ENCODE results near the gene ITPKA.

ITPKA gene

DNA sequence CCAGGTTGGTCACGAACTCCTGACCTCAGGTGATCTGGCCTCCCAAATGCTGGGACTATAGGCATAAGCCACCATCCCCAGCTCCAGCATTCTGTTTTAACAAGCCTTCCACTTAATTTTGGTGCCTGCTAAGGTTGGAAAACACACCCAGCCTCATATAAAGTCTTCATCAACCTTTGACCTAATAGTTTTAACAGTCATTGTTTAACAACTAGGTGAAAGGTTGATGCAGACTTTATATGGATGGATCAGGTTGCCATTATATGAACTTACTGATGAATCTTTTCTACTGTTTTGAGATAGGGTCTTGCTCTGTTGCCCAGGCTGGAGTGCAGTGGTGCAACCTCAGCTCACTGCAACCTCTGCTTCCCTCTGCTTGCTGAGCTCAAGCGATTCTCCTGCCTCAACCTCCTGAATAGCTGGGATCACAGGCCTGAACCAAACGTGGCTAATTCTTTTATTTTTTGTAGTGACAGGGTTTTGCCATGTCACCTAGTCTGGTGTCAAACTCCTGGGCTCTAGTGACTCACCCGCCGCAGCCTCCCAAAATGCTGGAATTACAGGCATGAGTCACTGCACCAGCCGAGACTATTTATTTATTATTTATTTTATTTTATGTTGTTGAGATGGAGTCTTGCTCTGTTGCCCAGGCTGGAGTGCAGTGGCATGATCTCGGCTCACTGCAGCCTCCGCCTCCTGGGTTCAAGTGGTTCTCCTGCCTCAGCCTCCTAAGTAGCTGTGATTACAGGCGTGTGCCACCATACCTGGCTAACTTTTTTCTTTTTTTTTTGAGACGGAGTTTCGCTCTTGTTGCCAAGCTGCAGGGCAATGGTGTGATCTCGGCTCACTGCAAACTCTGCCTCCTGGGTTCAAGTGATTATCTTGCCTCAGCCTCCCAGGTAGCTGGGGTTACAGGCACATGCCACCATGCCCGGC lies 53.4 kb downstream of the ITPKA start:
- TF ChIP-seq TAF1 (IDR thresholded peaks at IDR 0.05; ENCODE audit: borderline replicate concordance, low read depth, low read length) (no peak), POLR2AphosphoS5 (IDR thresholded peaks at IDR 0.05; ENCODE audit: low read depth, low read length) (no peak), POLR2A (IDR thresholded peaks at IDR 0.05; ENCODE audit: low read depth, low read length) (no peak)
- no peak for FAIRE-seq
- no peak for DNase-seq (ENCODE audit: insufficient read length)

DNA sequence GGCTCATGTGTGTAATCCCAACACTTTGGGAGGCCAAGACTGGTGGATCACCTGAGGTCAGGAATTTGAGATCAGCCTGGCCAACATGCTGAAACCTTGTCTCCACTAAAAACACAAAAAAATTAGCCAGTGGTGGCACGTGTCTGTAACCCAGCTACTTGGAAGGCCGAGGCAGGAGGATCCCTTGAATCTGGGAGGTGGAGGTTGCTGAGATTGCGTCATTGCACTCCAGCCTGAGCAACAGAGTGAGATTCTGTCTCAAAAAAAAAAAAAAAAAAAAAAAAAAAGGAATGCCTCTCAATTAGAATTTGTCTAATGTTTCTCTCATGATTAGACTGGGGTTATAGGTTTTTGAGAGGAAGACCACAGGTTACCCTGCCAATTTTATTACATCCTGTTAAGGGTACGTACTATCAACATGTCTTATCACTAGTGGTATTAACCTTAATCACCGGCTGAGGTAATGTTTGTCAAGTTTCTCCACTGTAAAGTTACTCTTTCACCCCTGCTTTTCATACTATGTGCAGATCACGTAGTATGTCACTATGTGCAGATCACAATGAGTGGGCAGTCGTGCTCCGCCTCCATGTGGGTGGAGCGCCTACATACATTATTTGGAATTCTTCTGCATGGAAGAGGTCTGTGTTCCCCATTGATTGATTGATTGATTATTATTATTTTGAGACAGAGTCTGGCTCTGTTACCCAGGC lies 56.5 kb downstream of the ITPKA start:
- no peak for FAIRE-seq

More for the DNA sequence above, 56.5 kb downstream of the ITPKA start:
- no peak for DNase-seq (ENCODE audit: insufficient read length)
- TF ChIP-seq POLR2AphosphoS5 (IDR thresholded peaks at IDR 0.05; ENCODE audit: low read depth, low read length) (no peak), TAF1 (IDR thresholded peaks at IDR 0.05; ENCODE audit: borderline replicate concordance, low read depth, low read length) (no peak), POLR2A (IDR thresholded peaks at IDR 0.05; ENCODE audit: low read depth, low read length) (no peak)

Data from GM12892 (cell line).